Adrenal gland (tissue), 5 donors: ENCODE data around the gene ALG13.

ENCODE experiments used
- POLR2A ChIP-seq, 2 donors: fragments of 450-650 bp; IDR thresholded peaks; one replicate each; pipeline ENCODE4 v1.6.1; 2017; ENCODE audit warnings: antibody characterized with exemption in 2 of 2, mild to moderate bottlenecking in 2 of 2, moderate library complexity in 1 of 2
- TF ChIP-seq, protein P1 (sequence below), 6 experiments: fragments of 450-650 bp in 4 of 6; fragments of 200-600 bp in 2 of 6; sonication (generic) in 1 of 6; IDR thresholded peaks; 1 replicate in 5 of 6; 2 replicates in 1 of 6; pipeline versions ENCODE4 v1.5.1 to v1.8.0; 2016 to 2021; ENCODE audit warnings: antibody characterized with exemption in 6 of 6, mild to moderate bottlenecking in 2 of 6, moderate library complexity in 1 of 6
- donor health status: DM: no; HTN: no; CAD: no.

DNA sequence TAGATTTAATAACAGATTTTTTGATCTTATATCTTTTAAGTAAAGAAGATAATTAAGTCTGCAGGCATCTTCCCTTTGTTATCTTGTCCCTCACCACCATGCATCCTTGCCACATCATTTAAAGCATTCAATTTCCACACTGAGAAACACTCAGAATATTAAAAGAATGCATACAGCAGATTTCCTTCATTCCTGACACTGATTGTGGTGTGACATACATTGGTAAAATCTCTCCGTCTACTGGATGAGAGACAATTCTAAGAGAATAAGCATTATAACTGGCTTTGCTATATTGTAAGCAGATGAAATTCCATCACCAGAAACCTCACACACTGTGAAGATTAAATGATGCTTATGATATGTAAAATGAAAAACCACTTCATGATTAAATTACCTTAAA is 97.6 kb downstream of the ALG13 start:
- TF ChIP-seq, protein P1, sequence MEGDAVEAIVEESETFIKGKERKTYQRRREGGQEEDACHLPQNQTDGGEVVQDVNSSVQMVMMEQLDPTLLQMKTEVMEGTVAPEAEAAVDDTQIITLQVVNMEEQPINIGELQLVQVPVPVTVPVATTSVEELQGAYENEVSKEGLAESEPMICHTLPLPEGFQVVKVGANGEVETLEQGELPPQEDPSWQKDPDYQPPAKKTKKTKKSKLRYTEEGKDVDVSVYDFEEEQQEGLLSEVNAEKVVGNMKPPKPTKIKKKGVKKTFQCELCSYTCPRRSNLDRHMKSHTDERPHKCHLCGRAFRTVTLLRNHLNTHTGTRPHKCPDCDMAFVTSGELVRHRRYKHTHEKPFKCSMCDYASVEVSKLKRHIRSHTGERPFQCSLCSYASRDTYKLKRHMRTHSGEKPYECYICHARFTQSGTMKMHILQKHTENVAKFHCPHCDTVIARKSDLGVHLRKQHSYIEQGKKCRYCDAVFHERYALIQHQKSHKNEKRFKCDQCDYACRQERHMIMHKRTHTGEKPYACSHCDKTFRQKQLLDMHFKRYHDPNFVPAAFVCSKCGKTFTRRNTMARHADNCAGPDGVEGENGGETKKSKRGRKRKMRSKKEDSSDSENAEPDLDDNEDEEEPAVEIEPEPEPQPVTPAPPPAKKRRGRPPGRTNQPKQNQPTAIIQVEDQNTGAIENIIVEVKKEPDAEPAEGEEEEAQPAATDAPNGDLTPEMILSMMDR (IDR thresholded peaks at IDR 0.05), result no peak
- no peak for TF ChIP-seq POLR2A (IDR thresholded peaks at IDR 0.05)
